ENCODE results near the gene CISD1. TPM values are rescaled to one million over a fixed set of nuclear protein-coding genes. Genes with fewer than 3 reads are reported as not detected.

The CISD1 gene
- total RNA-seq, 1 donor from 2014 or later, result 23.7 TPM

GRCh38 chr10:58307676-58308075, 38.7 kb downstream of the CISD1 start:
- H3K36me3 ChIP-seq, result no peaks in the 10 kb centered on the region
- no peak overlapping the region for H3K4me3 ChIP-seq
- no peak for TF ChIP-seq CTCF (IDR thresholded peaks at IDR 0.05)
- H3K27ac ChIP-seq, result no peak overlapping the region
- intact Hi-C loops (cut with DNase I), result no loop called here
- no peaks in the 10 kb centered on the region for H3K9me3 ChIP-seq
- peaks cover 9% of the 10 kb centered on the region for H3K27me3 ChIP-seq
- ATAC-seq (no peak), DNase-seq (no peak)
- no peaks in the 10 kb centered on the region for H3K4me1 ChIP-seq

- Histone ChIP-seq H3K9me3 (no peaks in the 10 kb centered on the region), H3K4me1 (no peaks in the 10 kb centered on the region), H3K27ac (no peak overlapping the region), H3K4me3 (no peak overlapping the region), H3K36me3 (no peaks in the 10 kb centered on the region), H3K27me3 (peaks cover 3% of the 10 kb centered on the region)
- no peak for TF ChIP-seq CTCF (IDR thresholded peaks at IDR 0.05)
- DNase-seq, result no peak
- no peak for ATAC-seq
- intact Hi-C loops (cut with DNase I), result no loop called here
Measured at GRCh38 chr10:58311026-58311425, 42.1 kb downstream of the CISD1 start.

GRCh38 chr10:58316874-58317273, 47.9 kb downstream of the CISD1 start:
- Histone ChIP-seq H3K36me3 (no peaks in the 10 kb centered on the region), H3K9me3 (no peaks in the 10 kb centered on the region), H3K27ac (no peak overlapping the region), H3K4me1 (no peaks in the 10 kb centered on the region), H3K27me3 (no peaks in the 10 kb centered on the region), H3K4me3 (no peak overlapping the region)
- ATAC-seq (no peak), DNase-seq (no peak)
- intact Hi-C loops (cut with DNase I), result no loop called here
- no peak for TF ChIP-seq CTCF (IDR thresholded peaks at IDR 0.05)

GRCh38 chr10:58318346-58318745, 49.4 kb downstream of the CISD1 start:
- TF ChIP-seq CTCF (IDR thresholded peaks at IDR 0.05), result no peak

GRCh38 chr10:58319599-58319998, 50.6 kb downstream of the CISD1 start:
- Histone ChIP-seq H3K36me3 (no peaks in the 10 kb centered on the region), H3K27ac (no peak overlapping the region), H3K4me1 (no peaks in the 10 kb centered on the region), H3K27me3 (no peaks in the 10 kb centered on the region), H3K4me3 (no peak overlapping the region), H3K9me3 (no peaks in the 10 kb centered on the region)
- no peak for TF ChIP-seq CTCF (IDR thresholded peaks at IDR 0.05)
- intact Hi-C loops (cut with DNase I), result no loop called here
- DNase-seq, result no peak
- ATAC-seq, result peak; percentile 24

More at GRCh38 chr10:58318346-58318745, 49.4 kb downstream of the CISD1 start:
- Histone ChIP-seq H3K4me1 (no peaks in the 10 kb centered on the region), H3K27ac (no peak overlapping the region), H3K36me3 (no peaks in the 10 kb centered on the region), H3K27me3 (no peaks in the 10 kb centered on the region), H3K4me3 (no peak overlapping the region), H3K9me3 (no peaks in the 10 kb centered on the region)
- DNase-seq (no peak), ATAC-seq (no peak)
- intact Hi-C loops (cut with DNase I), result no loop called here

GRCh38 chr10:58320351-58321049, 51.5 kb downstream of the CISD1 start:
- no peaks in the 10 kb centered on the region for H3K27me3 ChIP-seq
- H3K4me1 ChIP-seq, result no peaks in the 10 kb centered on the region
- H3K9me3 ChIP-seq, result no peaks in the 10 kb centered on the region
- H3K4me3 ChIP-seq, result no peak overlapping the region
- intact Hi-C loops (cut with DNase I), result no loop called here
- DNase-seq (no peak), ATAC-seq (no peak)
- no peak for TF ChIP-seq CTCF (IDR thresholded peaks at IDR 0.05)
- no peaks in the 10 kb centered on the region for H3K36me3 ChIP-seq
- H3K27ac ChIP-seq, result no peak overlapping the region

Measured in upper lobe of right lung (tissue), 1 donor.